Measurements from ENCODE around the gene MINPP1. TPM values are rescaled to one million over a fixed set of nuclear protein-coding genes. Genes with fewer than 3 reads are reported as not detected.

The MINPP1 gene
- total RNA-seq, 4 donors from 2014 or later = 8.7 to 24.6 (median 18.4) TPM

DNA sequence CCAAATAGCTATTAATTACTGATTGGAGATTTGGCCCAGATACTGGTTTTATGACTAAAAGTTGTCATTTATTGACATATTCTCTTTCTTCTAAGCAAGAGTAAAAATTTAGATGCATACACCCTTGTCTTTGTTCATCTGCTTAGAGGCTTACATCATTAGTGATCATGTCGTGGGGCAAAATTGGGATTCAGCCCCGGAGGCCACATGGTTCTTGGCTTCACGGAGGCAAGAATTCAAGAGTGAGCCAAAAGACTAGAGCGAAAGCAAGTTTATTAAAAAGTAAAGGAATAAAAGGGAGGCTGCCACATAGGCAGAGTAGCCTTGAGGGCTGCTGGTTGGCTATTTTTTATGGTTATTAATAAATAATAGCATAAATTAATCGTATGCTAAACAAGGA is 41.1 kb downstream of the MINPP1 start:
- no peak for TF ChIP-seq CTCF (IDR thresholded peaks at IDR 0.05; ENCODE audit: low read depth)

GRCh38 chr10:87546210-87546609 is 41.5 kb downstream of the MINPP1 start:
- TF ChIP-seq CTCF (IDR thresholded peaks at IDR 0.05; ENCODE audit: low read depth) = no peak

- no peak for TF ChIP-seq CTCF (IDR thresholded peaks at IDR 0.05; ENCODE audit: low read depth)
Measured at GRCh38 chr10:87546971-87547413, 42.3 kb downstream of the MINPP1 start.

DNA sequence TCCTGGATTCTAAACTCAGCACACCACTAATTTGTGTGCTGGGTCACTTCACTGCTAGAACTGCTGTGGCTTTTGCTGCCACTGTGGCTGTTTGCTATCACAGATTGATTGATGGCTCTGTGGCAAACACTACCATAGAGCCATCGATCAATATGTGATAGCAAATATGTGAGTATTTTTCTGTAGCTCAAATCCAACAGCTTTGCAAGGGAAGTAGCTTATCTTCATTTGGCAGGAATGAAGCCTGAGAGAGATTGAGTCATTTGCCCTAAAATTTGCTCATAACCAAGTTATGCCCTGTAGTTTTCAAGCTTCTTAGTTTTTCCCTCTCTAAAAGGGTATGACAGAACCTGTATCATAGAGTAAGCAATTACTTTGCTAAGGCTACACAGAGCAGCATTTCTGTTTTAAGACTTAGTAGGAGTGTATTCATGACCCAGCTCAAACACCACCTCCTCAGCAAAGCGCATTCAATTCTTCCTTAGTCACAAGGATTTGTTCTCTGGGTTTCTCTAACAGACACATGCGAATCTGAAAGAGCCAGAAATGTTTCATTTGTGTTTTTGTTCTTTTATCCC is 43.1 kb downstream of the MINPP1 start:
- TF ChIP-seq CTCF (IDR thresholded peaks at IDR 0.05; ENCODE audit: low read depth) = no peak

GRCh38 chr10:87550741-87551140 is 46.0 kb downstream of the MINPP1 start:
- TF ChIP-seq CTCF (IDR thresholded peaks at IDR 0.05; ENCODE audit: low read depth) = no peak

- no peak for TF ChIP-seq CTCF (IDR thresholded peaks at IDR 0.05; ENCODE audit: low read depth)
Measured at GRCh38 chr10:87551326-87551725, 46.6 kb downstream of the MINPP1 start.

- no peak for TF ChIP-seq CTCF (IDR thresholded peaks at IDR 0.05; ENCODE audit: low read depth)
Measured at GRCh38 chr10:87552248-87552929, 47.7 kb downstream of the MINPP1 start.

Measured in subcutaneous adipose tissue (tissue), 4 donors.